ENCODE data around the gene RPTN.
A peak's percentile ranks its signal among the peaks of the same experiment; 100 is the strongest.

Gene RPTN

DNA sequence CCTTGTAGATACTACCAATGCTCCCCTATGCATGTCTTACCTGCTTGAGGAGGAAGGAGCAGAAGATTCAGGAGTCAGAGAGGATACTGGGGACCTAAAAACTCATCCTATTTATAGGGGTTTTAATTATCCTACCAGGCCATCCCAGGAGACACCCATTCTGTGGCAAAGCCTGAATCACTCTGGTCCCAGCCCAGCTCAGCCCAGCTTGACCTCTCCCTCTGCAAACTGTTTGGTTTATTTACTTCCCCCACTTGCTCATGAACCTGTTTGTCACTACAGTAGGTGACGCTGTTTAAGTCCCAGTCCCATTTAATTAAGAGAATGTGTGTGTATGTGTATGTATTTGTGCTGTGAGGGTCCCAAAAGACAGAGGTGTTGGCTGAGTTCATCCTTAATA is at the start of gene RPTN:
Gene RPTN (minus strand): TSS at position 85 of the 400 bp plus-strand sequence. CDS start 1,339 bp downstream, outside the sequence.
- no peak for DNase-seq

GRCh38 chr1:152198982-152199381 is 40.0 kb upstream of the RPTN start:
- no peak for DNase-seq

- DNase-seq = no peak
Observed at GRCh38 chr1:152197361-152197941, 38.4 kb upstream of the RPTN start.

DNA sequence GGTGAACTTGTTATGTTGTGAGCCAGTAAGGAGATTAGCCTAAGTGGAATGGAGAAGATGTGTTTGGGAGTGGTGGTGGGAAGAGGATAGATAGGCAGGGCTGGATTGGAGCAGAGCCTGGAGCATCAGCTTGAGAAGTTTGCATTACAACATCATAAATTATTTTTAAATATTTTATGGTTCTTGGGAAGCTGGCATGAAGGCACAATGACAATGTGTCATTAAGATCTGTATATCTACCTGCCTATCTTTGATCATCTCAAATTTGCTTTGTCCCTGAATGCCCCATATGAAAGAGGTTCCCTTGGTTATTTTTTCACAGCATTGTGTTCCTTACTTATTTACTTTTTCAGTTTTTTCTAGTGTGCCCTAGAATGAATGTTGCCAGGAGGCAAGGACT is 32.7 kb upstream of the RPTN start:
- DNase-seq = no peak

DNA sequence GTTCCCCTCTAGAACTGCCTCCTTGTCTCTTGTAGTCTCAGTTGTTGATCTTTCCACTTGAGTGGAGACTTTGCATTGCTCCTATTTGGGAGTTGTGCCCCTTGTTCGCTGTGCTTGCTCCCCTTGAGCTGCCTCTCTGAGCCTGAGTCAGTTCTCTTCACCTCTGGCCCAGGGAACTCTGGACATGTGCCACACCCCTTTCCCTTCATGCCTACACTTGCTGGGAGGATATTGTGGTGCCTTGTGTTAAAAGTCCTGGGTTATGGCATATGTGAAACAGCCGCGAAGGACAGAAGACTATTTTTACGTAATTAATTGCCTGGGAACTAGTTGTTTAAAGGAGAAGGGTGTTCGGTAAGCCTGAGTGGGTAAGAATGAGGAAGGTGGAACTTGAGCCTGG is 32.2 kb upstream of the RPTN start:
- no peak for DNase-seq

- DNase-seq = no peak
Observed at GRCh38 chr1:152190589-152190988, 31.6 kb upstream of the RPTN start.

DNA sequence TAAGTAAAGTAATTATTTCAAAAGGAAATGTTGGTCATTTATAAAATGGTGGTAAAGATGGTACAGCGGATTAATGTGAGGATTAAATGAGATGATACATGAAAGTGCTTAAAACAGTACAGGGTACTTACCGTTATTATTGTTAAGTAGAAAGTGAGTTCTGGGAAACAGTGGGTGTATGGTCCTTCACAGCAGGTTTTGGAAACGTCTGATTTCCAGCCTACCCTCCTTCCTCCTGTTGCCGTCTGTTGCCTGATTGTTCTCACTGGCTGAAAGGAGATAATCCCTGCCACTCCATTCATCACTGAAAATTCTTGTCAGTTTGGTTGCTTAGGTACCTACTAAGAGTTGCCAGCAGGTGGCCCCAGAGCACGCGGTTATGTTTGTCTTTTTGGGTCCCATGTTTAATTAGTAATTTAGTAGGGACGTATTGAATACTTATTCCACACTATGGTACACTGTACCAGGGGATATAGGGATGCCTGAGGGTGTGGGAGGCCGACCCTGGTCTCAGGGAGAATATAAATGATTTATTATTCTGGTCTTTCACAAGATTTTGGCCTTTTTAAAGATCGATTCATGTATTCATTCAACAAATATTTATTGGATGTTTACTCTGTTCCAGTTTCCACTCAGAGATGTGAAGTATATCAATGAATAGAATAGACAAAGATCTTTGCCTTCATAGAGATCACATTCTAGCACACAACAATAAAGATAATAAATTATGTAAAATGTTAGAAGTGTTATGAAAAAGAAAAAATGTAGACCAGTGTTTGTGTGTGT is 30.8 kb upstream of the RPTN start:
- DNase-seq = peak; percentile 72 to 76

DNA sequence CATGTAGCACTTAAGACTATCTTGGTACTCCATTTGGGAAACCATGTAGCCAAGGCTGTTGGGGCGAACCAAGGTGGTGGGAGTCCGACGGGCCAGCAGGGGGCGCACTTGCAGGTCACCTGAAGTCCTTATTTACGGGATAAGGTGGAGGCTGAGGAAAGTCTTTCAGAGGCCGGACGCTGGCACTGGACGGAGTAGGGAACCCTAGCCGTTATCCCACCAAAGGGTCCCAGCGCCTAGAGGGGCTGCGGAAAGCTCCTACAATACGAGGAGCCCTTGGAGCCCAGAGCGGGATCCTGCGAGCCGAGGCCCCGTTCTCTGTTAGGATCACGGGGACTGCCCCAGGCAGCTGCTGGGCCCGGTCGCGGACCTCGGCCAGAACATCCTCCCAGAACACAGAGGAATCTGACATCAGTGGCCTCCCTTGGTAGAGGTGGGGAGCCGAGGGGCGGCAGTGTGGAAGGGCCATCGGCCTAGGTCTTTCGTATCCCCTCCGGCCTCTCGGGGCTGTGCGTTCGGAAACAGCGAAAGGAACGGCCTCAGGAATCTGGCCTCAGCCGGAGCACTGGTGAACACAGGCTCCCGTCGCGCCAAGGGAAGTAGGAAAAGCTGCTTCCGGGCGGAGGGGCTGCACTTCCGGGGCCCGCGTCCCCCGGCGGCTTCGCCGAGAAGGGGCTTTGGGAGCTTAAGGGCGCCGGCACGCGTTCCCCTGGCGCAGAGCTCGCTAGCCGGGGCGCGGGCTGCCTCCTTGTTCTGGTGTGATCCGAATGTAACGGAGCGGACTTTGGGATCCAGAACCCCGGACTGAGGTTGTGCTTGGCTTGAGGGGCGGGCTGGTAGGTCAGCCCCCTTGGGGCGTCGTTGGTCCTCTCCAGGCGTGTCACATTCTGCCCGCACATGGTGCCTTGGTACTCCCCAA is 29.9 kb upstream of the RPTN start:
- peak; percentile 74 to 78 for DNase-seq

DNA sequence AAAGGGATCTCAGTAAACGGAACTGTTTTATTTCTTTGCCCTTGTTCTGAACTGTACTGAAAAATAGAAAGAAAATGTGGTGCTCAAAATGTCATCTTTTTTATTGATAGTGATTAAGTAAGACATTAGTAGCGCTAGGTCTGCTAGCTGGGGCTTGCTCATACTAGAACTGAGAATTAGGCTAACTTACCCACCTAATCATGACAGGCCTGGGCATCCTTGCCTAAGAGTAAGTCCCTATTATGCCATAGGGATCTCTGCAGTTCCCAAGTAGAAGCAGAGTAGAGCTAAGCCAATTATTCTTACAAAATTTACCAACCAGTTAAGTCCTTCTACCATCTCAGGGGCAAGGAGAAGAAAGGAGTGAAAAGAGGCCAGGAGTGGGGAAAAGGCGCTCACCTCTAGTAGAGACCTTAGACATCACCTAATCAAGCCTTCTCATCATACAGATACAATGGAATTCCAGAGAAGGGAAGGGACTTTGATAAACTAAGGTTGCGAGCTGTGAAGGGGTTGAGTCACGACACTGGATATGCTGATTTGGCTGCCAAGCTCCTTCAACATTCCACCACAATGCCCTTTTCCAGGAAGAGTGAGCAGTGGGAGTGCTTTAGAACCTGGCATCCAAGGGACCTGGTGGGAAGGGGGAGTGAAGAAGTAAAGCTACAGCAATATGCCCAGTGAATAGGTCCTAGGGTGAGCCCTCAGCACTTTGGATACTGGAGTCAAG is 27.7 kb upstream of the RPTN start:
- no peak for DNase-seq

DNA sequence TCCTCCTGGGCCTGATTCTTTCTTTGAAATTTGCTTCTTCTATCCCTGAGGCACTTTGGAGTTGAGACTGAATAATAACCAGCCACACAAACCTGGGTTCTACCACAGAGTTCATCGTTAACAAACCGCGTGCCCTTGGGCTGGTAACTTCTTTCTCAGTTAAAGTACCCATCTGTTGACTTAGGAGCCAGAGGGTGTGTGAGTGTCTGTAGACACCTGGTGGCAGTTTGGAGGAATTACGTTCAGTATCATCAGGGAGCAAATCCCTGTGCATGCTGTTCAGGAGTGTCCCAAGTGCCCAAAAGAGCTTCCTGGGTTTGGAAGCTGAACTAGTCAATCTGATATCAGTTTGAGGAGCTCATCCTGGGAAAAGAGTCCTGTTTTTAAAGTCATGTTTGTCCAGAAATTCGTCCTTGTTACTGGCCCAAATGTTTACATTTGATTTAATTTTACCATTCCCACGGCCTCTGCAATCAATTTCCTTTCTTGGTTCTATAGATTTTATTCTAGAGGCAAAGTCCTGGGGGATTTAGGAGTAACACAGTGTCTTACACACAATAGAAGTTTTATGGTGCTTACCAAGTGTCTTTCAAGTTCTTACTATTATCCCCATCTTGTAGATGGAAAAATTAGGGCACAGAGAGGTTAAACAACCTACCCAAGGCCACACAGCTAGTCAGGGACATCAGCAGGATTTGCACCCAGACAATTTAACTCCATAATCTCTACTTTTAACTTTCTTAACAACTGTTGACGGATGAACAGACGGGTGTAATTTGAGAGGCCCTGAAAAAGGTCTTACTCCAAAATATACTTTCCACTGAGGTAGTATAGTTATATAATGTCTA is 26.7 kb upstream of the RPTN start:
- peak; percentile 57 to 70 for DNase-seq

- DNase-seq = no peak
Observed at GRCh38 chr1:152182944-152183361, 23.9 kb upstream of the RPTN start.

DNA sequence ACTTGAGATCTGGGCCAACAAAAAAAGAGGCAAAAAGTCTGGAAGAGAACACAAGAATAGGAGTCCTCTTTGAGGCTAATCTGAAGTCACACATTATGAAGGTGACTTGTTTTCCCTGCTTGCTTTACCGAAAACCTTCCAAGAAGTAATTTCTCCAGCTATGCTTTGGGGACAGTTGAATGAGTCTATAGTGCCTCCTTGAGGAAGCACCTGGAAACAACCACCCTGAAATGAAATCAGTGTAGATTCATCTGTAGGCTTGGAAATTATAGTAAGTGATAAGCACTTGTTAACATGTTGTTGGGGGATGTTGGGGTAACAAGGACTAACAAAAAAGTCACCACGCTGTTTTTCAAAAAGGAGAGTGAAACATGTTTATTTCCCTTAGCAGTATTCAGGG is 23.4 kb upstream of the RPTN start:
- peak in 1 of 2 donors; percentile 20 for DNase-seq

DNA sequence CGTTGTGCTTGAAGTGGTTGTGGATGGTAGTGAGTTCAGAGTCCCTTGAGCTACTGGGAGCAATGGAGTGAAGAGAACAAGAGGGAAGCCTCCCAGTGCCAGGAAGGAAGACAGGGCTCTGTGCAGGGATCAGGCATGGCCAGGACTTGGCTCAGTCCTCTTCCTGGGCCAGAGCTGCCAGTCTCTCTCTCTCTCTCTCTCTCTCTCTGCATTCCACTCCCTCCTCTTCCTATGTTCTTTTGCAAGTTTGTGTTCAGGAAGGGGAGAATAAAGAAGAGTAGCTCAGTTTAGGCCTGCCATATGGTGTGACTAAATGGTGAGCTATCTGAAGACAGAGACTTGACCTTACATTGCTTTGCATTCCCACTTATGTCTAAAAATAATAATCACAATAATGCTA is 20.5 kb upstream of the RPTN start:
- DNase-seq = no peak

- DNase-seq = no peak
Observed at GRCh38 chr1:152170287-152170905, 11.4 kb upstream of the RPTN start.

DNA sequence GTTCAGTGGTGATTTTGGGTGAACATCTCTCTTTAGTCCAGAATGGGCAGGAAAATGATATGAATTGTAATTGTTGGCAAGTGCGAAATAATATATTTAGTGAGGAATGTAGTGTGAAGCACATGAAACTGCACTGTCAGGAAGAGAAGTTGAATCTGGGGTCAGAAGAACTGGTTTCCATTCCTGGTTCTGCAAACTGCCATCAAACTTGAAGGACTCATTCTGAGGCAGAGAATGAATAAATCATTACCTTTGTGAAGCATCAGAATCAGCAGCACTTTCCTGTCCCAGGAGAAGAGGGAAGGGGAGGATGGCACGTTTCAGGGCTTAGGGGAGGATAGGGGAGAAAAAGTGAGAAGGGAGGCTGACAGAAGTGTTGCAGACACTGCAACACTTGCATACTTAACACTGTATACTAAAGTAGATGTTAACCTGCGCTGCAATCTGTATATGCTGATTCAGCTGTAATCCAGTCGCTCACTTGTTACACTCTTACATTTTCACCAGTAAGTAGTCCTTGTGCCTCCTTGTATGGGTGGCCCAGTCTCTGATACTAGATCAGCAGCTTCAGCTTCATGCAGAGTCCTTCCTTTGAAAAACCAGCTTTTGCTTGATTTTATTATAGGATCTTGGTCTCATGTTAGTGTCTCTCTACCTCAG is 10.5 kb upstream of the RPTN start:
- no peak for DNase-seq

GRCh38 chr1:152168535-152168868 is 9.5 kb upstream of the RPTN start:
- DNase-seq = no peak

DNA sequence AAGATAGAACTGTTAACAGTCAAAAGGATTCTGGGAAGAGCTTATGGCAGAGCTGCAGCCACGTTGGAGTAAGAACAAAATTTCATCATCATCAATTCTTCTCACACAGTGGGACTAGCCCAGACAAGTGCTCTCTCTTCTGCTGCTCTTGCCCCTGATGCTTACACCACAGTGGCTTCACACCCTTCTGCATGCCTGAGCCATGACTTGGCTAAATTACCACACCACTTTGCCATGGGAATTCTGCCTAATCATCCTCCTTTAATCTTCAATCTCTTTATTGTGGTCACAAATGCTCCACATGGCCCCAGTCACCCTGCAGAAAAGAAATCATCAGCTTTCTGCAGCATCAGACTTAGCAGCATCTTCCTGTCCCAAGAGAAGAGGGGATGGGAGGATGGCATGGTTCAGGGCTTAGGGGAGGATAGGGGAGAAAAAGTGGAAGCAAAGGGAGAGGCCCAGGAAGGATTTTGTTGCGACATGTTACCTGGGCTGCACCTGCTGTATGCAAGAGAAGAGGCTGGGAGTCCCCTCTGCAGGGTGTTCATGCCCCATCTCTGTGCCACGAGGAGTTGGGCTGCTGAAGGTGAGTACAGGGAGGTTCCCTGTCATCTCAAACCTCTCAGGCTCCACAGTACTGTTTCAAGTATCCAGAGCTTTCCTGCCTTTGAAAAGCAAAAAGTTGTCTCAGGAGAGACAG is 9.0 kb upstream of the RPTN start:
- no peak for DNase-seq

- DNase-seq = no peak
Observed at GRCh38 chr1:152166966-152167365, 7.9 kb upstream of the RPTN start.

DNA sequence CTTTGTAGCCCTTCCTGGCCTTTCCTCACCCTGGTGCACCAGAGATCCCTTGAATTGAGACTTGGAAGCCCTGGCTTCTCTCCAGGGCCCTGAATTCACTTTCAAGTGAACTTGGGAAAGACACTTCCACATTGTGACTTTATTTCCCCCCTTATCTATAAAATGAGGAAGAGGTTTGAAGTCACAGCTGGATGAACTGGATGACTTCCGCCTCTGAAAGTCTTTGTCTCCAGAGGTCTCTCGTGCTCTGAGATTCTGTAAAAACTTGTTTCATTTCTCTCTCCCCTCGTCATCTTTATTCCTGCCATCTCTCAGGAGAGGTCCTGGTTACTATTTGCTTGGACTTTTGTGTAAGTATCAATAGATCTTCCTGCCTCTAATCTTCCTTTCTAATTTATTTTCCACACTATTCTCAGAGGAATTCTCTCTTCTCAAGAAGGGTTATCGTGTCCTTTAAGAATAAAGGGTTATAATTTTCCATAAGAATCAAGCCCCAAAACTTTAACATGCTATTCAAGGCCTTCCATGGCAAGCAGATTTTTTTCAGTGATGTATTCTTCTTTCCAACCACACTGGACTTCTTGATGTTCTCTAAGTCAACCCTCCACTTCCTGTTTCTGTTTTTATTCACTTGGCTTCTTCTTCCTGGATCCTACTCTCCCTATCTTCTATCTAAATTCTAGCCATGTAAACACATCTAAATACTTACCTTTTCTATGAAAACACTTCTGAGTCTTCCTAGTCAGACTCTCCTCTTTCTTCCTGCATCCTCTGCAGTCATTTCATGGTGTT is 6.5 kb upstream of the RPTN start:
- no peak for DNase-seq
